HG03521 (cell line): ENCODE measurements around the gene AP3S2.
"Not testable (repeated sequence)": the region's sequence is repeated elsewhere in the genome, so short reads cannot be mapped to it uniquely, and the experiment has no call there.

ENCODE experiments used
- ATAC-seq: cut with Tn5 transposase; IDR thresholded peaks from one replicate; pipeline ENCODE4 v1.9.1; 2021; ENCODE audit warnings: mild to moderate bottlenecking, moderate library complexity; ENCODE audit not compliant: unreplicated experiment

AP3S2 gene

GRCh38 chr15:89903858-89904130, 10.0 kb upstream of the AP3S2 start:
- ATAC-seq: no peak

GRCh38 chr15:89903015-89903857, 9.4 kb upstream of the AP3S2 start:
- no peak for ATAC-seq

GRCh38 chr15:89900849-89901248, 7.1 kb upstream of the AP3S2 start:
- ATAC-seq: no peak

- ATAC-seq: no peak
Observed at GRCh38 chr15:89899951-89900567, 6.3 kb upstream of the AP3S2 start.

GRCh38 chr15:89899295-89899945, 5.6 kb upstream of the AP3S2 start:
- no peak for ATAC-seq

- ATAC-seq: peak; percentile 38
Observed at GRCh38 chr15:89898614-89899294, 5.0 kb upstream of the AP3S2 start.

GRCh38 chr15:89898146-89898545, 4.4 kb upstream of the AP3S2 start:
- no peak for ATAC-seq

GRCh38 chr15:89893027-89893426, 767 bp downstream of the AP3S2 start:
- no peak for ATAC-seq

- no peak for ATAC-seq
Observed at GRCh38 chr15:89888214-89888804, 5.5 kb downstream of the AP3S2 start.

GRCh38 chr15:89885611-89886010, 8.2 kb downstream of the AP3S2 start:
- no peak for ATAC-seq

- ATAC-seq: not testable (repeated sequence)
Observed at GRCh38 chr15:89885179-89885578, 8.6 kb downstream of the AP3S2 start.

- no peak for ATAC-seq
Observed at GRCh38 chr15:89883518-89883917, 10.3 kb downstream of the AP3S2 start.

GRCh38 chr15:89880727-89881126, 13.1 kb downstream of the AP3S2 start:
- ATAC-seq: no peak

GRCh38 chr15:89878323-89878722, 15.5 kb downstream of the AP3S2 start:
- ATAC-seq: no peak

GRCh38 chr15:89877083-89877425, 16.7 kb downstream of the AP3S2 start:
- ATAC-seq: no peak

GRCh38 chr15:89876396-89877082, 17.3 kb downstream of the AP3S2 start:
- ATAC-seq: no peak

GRCh38 chr15:89875741-89876140, 18.1 kb downstream of the AP3S2 start:
- ATAC-seq: no peak

GRCh38 chr15:89874926-89875564, 18.7 kb downstream of the AP3S2 start:
- ATAC-seq: peak; percentile 65

- no peak for ATAC-seq
Observed at GRCh38 chr15:89870688-89871288, 23.0 kb downstream of the AP3S2 start.

- ATAC-seq: no peak
Observed at GRCh38 chr15:89870006-89870405, 23.8 kb downstream of the AP3S2 start.
